RWPE2 (cell line): ENCODE measurements around the gene SSC5D.
"Not testable (repeated sequence)": the region's sequence is repeated elsewhere in the genome, so short reads cannot be mapped to it uniquely, and the experiment has no call there.

Source experiments
- ATAC-seq: fragments of 200-7000 bp; cut with Tn5 transposase; 3 replicates; pipeline ENCODE4 v1.9.1; 2021; ENCODE audit warnings: low read depth
- DNase-seq: peaks from one replicate; pipeline ENCODE4 v3.0.0-alpha.2; 2020; ENCODE audit warnings: low spot score
- H3K27ac ChIP-seq: fragments of 450-650 bp; 2 replicates; pipeline ENCODE4 v1.5.1; 2017; ENCODE audit warnings: mild to moderate bottlenecking; ENCODE audit not compliant: poor library complexity, severe bottlenecking
- H3K27me3 ChIP-seq: fragments of 250-450 bp; sonication (Bioruptor Pico); 2 replicates; pipeline ENCODE4 v1.5.1; 2021; ENCODE audit warnings: mild to moderate bottlenecking, moderate library complexity; ENCODE audit not compliant: insufficient read depth, poor library complexity, severe bottlenecking
- H3K36me3 ChIP-seq: fragments of 250-450 bp; sonication (Bioruptor Pico); 2 replicates; pipeline ENCODE4 v1.5.1; 2020; ENCODE audit warnings: low read depth, mild to moderate bottlenecking, moderate library complexity
- H3K4me1 ChIP-seq: fragments of 250-450 bp; sonication (Bioruptor Pico); 2 replicates; pipeline ENCODE4 v1.5.1; 2021; ENCODE audit warnings: mild to moderate bottlenecking, moderate library complexity; ENCODE audit not compliant: insufficient read depth, poor library complexity, severe bottlenecking
- H3K4me3 ChIP-seq: fragments of 250-450 bp; sonication (Bioruptor Pico); 2 replicates; pipeline ENCODE4 v1.5.1; 2021; ENCODE audit warnings: mild to moderate bottlenecking, moderate library complexity; ENCODE audit not compliant: severe bottlenecking
- H3K9me3 ChIP-seq: fragments of 250-450 bp; sonication (Bioruptor Pico); 2 replicates; pipeline ENCODE4 v1.5.1; 2021; ENCODE audit warnings: mild to moderate bottlenecking, moderate library complexity; ENCODE audit not compliant: severe bottlenecking
- TF ChIP-seq, protein P1 (sequence below): fragments of 450-650 bp; IDR thresholded peaks from one replicate; pipeline ENCODE4 v1.5.1; 2017; ENCODE audit warnings: mild to moderate bottlenecking, moderate library complexity; ENCODE audit not compliant: poor library complexity, severe bottlenecking

SSC5D gene

DNA sequence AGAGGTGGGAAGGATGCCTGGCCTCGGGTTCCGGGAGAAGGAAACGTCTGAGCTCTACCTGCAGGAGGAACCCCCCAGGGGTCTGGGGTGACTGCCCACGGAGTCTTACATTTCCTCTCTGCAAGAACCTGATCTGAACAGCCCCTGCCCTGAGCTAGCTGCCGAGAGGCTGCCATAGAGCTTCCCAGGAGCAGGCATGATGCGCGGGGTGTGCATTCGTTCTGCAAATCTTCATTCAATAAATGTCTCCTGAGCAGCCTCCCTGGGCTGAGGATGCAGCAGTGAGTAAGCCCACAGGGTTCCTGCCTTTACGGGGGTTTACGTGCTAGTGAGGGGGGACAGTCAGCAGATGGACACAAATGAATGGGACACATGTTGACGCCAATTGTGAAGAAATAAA is 43.6 kb upstream of the SSC5D start:
- no peak for DNase-seq
- no peak overlapping the region for H3K27ac ChIP-seq
- H3K4me3 ChIP-seq = no peak overlapping the region
- H3K4me1 ChIP-seq = peaks cover 4% of the 10 kb centered on the region
- no peak for ATAC-seq
- H3K36me3 ChIP-seq = no peaks in the 10 kb centered on the region
- no peaks in the 10 kb centered on the region for H3K9me3 ChIP-seq
- H3K27me3 ChIP-seq = peaks cover 46% of the 10 kb centered on the region
- TF ChIP-seq, protein P1, sequence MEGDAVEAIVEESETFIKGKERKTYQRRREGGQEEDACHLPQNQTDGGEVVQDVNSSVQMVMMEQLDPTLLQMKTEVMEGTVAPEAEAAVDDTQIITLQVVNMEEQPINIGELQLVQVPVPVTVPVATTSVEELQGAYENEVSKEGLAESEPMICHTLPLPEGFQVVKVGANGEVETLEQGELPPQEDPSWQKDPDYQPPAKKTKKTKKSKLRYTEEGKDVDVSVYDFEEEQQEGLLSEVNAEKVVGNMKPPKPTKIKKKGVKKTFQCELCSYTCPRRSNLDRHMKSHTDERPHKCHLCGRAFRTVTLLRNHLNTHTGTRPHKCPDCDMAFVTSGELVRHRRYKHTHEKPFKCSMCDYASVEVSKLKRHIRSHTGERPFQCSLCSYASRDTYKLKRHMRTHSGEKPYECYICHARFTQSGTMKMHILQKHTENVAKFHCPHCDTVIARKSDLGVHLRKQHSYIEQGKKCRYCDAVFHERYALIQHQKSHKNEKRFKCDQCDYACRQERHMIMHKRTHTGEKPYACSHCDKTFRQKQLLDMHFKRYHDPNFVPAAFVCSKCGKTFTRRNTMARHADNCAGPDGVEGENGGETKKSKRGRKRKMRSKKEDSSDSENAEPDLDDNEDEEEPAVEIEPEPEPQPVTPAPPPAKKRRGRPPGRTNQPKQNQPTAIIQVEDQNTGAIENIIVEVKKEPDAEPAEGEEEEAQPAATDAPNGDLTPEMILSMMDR = no peak

DNA sequence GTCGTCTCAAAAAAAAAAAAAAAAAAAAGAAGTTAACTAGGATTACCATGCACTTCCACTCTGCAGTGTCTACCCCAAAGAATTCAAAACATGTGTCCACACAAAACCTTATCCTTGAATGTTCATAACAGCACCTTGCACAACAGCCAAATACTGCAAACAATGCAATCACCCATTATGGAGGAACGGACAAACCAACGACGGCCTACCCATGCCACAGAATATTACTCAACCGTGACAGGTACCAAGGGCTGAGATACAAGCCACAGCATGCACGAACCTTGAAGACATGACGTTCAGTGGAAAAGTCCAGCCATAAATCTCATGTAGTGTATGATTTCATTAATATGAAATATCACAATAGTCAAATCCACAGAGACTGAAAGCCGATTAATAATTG is 42.2 kb upstream of the SSC5D start:
- TF ChIP-seq, protein P1 = no peak
- ATAC-seq (peak; percentile 64), DNase-seq (peak; percentile 76)
- no peak overlapping the region for H3K4me3 ChIP-seq
- H3K36me3 ChIP-seq = no peaks in the 10 kb centered on the region
- peaks cover 4% of the 10 kb centered on the region for H3K4me1 ChIP-seq
- H3K27me3 ChIP-seq = peaks cover 41% of the 10 kb centered on the region
- no peaks in the 10 kb centered on the region for H3K9me3 ChIP-seq
- no peak overlapping the region for H3K27ac ChIP-seq

DNA sequence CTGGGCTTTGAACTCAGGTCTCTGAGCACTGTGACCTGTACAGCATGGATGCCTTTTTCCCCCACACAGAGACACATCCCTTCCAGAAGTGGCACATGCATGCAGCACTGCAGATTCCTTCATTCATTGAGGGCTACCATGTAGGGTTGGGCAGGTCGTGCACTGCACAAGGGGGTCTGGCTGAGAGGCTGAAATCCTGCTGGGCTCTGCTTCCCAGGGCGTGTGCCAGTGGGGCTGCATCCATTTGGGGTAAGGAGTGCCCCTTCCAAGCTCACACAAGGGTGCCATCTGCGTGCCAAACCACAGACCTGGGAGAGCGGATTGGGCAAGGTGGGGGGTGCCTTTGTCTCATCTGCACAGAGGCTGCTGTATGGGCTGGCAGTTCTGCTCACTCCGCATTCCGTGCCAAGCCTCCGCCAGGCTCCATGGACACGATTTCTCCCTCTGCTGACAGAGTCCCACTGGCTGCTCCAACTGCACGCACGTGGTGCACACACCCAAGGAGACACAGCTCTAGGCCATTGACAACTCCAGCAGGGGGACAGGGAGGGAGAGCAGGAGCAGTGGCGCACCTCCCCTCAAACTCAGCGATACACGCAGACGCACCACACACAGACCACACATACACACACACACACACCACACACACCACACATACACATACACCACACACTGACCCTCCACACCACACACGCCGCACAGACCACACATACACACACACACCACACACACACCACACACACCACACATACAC is 40.6 kb upstream of the SSC5D start:
- Histone ChIP-seq H3K4me3 (no peak overlapping the region), H3K9me3 (no peaks in the 10 kb centered on the region), H3K36me3 (no peaks in the 10 kb centered on the region), H3K27ac (no peak overlapping the region), H3K4me1 (peaks cover 4% of the 10 kb centered on the region), H3K27me3 (peaks cover 42% of the 10 kb centered on the region)
- ATAC-seq = peak; percentile 80
- peak; percentile 81 for DNase-seq
- TF ChIP-seq, protein P1 = no peak

DNA sequence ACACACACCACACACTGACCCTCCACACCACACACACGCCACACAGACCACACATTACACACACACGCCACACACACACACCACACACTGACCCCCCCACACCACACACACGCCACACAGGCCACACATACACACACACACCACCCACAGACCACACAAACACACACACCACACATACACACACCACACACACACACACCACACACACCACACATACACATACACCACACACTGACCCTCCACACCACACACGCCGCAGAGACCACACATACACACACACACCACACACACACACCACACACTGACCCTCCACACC is 40.1 kb upstream of the SSC5D start:
- not testable (repeated sequence) for H3K36me3 ChIP-seq, ATAC-seq, H3K4me1 ChIP-seq, H3K4me3 ChIP-seq, DNase-seq, H3K27ac ChIP-seq, H3K9me3 ChIP-seq
- H3K27me3 ChIP-seq = peaks cover 38% of the 10 kb centered on the region

DNA sequence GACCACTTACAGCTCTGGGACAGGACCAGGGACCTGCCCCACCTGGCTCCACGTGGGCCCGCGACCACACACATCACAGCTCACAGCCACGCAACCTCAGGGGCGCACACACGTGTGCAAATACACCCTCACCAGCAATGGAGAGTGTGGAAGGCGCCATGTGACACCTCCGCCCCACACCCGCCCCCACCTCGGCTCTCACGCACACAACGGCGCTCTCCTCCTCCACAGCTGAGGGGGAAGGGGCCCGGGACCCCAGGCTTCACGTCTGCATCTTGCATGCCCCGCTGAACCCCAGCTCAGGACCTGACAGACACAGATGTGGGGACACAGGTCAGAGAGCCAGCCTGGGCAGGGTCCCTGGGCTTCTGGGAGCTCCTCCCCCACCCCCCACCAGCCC is 38.8 kb upstream of the SSC5D start:
- peaks cover 25% of the 10 kb centered on the region for H3K27me3 ChIP-seq
- TF ChIP-seq, protein P1 = no peak
- no peaks in the 10 kb centered on the region for H3K36me3 ChIP-seq

More for the DNA sequence above, 38.8 kb upstream of the SSC5D start:
- Histone ChIP-seq H3K4me3 (no peak overlapping the region), H3K27ac (no peak overlapping the region), H3K4me1 (peaks cover 4% of the 10 kb centered on the region), H3K9me3 (no peaks in the 10 kb centered on the region)
- DNase-seq (no peak), ATAC-seq (no peak)
